GM19395 (cell line): Measurements from ENCODE around the gene SERPINI1.

Experiments
- ATAC-seq: cut with Tn5 transposase; IDR thresholded peaks from one replicate; pipeline ENCODE4 v1.9.1; 2021; ENCODE audit warnings: mild to moderate bottlenecking, moderate library complexity; ENCODE audit not compliant: unreplicated experiment

The SERPINI1 gene

GRCh38 chr3:167843886-167844285 lies 108.4 kb downstream of the SERPINI1 start:
- ATAC-seq, result peak; percentile 65

GRCh38 chr3:167844528-167844927 lies 109.0 kb downstream of the SERPINI1 start:
- no peak for ATAC-seq

- ATAC-seq, result no peak
Observed at GRCh38 chr3:167851171-167851570, 115.7 kb downstream of the SERPINI1 start.

GRCh38 chr3:167851749-167852148 lies 116.2 kb downstream of the SERPINI1 start:
- no peak for ATAC-seq

GRCh38 chr3:167852216-167852615 lies 116.7 kb downstream of the SERPINI1 start:
- ATAC-seq, result no peak

GRCh38 chr3:167854063-167854462 lies 118.5 kb downstream of the SERPINI1 start:
- no peak for ATAC-seq

GRCh38 chr3:167854846-167855245 lies 119.3 kb downstream of the SERPINI1 start:
- ATAC-seq, result no peak

GRCh38 chr3:167855306-167855705 lies 119.8 kb downstream of the SERPINI1 start:
- ATAC-seq, result no peak

- ATAC-seq, result no peak
Observed at GRCh38 chr3:167858865-167859264, 123.3 kb downstream of the SERPINI1 start.

- ATAC-seq, result no peak
Observed at GRCh38 chr3:167859610-167860009, 124.1 kb downstream of the SERPINI1 start.

GRCh38 chr3:167861649-167862048 lies 126.1 kb downstream of the SERPINI1 start:
- no peak for ATAC-seq

GRCh38 chr3:167862104-167862730 lies 126.7 kb downstream of the SERPINI1 start:
- ATAC-seq, result no peak

GRCh38 chr3:167863811-167864551 lies 128.5 kb downstream of the SERPINI1 start:
- ATAC-seq, result no peak

- no peak for ATAC-seq
Observed at GRCh38 chr3:167864552-167864874, 129.0 kb downstream of the SERPINI1 start.

GRCh38 chr3:167866331-167866730 lies 130.8 kb downstream of the SERPINI1 start:
- ATAC-seq, result no peak

GRCh38 chr3:167867981-167868380 lies 132.5 kb downstream of the SERPINI1 start:
- no peak for ATAC-seq

- no peak for ATAC-seq
Observed at GRCh38 chr3:167870181-167870580, 134.7 kb downstream of the SERPINI1 start.

- no peak for ATAC-seq
Observed at GRCh38 chr3:167870759-167871158, 135.2 kb downstream of the SERPINI1 start.

GRCh38 chr3:167872032-167872431 lies 136.5 kb downstream of the SERPINI1 start:
- ATAC-seq, result no peak

GRCh38 chr3:167872941-167873340 lies 137.4 kb downstream of the SERPINI1 start:
- no peak for ATAC-seq

GRCh38 chr3:167874671-167875372 lies 139.3 kb downstream of the SERPINI1 start:
- no peak for ATAC-seq
